Measurements from ENCODE around the gene PTPN22. TPM values are rescaled to one million over a fixed set of nuclear protein-coding genes. Genes with fewer than 3 reads are reported as not detected.

Gene PTPN22
- total RNA-seq, 2 experiments from 2014 or later, result 79.4 to 81.1 TPM

DNA sequence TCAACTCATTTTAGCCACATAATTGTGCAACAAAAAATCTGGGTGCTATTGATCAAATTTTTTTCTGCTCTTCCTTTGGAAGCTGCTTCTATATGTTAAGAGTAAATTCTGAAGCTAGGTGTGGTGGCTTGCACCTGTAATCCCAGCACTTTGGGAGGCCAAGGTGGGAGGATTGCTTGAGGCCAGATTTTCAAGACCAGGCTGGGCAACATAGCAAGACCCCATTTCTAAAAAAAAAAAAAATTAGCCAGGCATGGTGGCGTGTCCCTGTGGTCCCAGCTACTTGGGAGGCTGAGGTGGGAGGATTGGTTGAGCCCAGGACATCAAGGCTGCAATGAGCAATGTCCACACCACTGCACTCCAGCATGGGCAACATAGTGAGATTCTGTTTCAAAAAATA is 35.0 kb downstream of the PTPN22 start:
- H3K4me3 Mint-ChIP-seq, result no peak overlapping the region
- no peaks in the 10 kb centered on the region for H3K27me3 Mint-ChIP-seq
- ChIA-PET CTCF (interaction anchor here (0.7 to 4.4 kb wide), 14 partner anchors 19 to 446 kb away, joined by 3 to 47 read pairs (median 6); partner anchors contain the start of genes AP4B1, DCLRE1B and HIPK1), POLR2A (interaction anchor here (0.6 to 2.2 kb wide), 6 partner anchors 41 to 111 kb away, joined by 3 to 10 read pairs (median 4); partner anchors contain the start of genes AP4B1, DCLRE1B and HIPK1)
- no peaks in the 10 kb centered on the region for H3K9me3 Mint-ChIP-seq
- peak overlapping the region; percentile 14 for H3K27ac Mint-ChIP-seq
- peaks cover 8% of the 10 kb centered on the region for H3K4me1 Mint-ChIP-seq
- DNase-seq, result no peak
- H3K36me3 Mint-ChIP-seq (ENCODE audit: low read depth), result peaks cover 58% of the 10 kb centered on the region

DNA sequence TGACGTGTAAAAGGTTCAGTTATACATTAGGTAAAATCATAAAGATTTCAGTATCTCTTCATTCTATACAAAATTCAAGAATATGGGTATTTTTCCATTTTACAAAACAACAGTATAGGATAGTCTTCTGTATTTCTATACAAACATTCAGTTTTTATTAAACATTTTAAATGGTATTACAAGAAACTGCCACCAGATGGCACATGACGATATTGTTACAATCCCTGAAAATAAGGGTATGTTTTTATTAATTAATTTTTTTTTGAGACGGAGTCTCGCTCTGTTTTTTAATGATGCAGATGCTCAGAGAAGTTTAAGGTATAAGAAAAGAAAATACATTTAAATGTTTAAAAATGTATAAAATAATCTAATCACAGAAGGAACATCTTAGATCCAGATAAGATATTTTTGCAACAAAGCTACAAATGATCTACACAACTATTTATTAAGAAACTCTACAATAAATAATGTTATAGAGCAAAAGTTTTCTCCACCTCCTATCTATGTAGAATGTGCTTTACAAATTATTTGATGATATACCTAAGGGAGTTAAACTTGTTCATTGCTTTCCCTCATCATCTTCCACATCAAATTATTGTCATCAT is 35.7 kb downstream of the PTPN22 start:
- H3K36me3 Mint-ChIP-seq (ENCODE audit: low read depth), result peaks cover 57% of the 10 kb centered on the region
- H3K27ac Mint-ChIP-seq, result peak overlapping the region; percentile 14
- ChIA-PET CTCF (interaction anchor here (0.7 to 4.4 kb wide), 19 partner anchors 19 to 447 kb away, joined by 3 to 47 read pairs (median 5); partner anchors contain the start of genes AP4B1, DCLRE1B, HIPK1 and PHTF1), POLR2A (interaction anchor here (0.7 to 2.2 kb wide), 4 partner anchors 68 to 111 kb away, joined by 3 to 10 read pairs (median 5); partner anchors contain the start of genes AP4B1, DCLRE1B and HIPK1)
- no peaks in the 10 kb centered on the region for H3K27me3 Mint-ChIP-seq
- no peaks in the 10 kb centered on the region for H3K9me3 Mint-ChIP-seq
- no peak overlapping the region for H3K4me3 Mint-ChIP-seq
- no peak for DNase-seq
- H3K4me1 Mint-ChIP-seq, result peaks cover 8% of the 10 kb centered on the region

DNA sequence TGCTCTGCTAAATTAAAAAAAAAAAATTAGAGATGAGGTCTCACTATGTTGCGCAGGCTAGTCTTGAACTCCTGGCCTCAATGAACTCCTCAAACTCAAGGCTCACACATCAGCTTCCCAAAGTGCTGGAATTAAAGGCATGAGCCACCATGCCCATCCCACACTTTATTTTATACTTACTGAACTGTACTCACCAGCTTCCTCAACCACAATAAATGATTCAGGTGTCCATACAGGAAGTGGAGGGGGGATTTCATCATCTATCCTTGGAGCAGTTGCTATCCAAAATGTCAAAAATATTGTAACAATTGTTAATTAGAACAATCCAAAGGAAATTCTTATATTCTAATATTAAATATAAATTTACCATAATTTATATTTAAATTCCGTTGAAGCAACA is 36.8 kb downstream of the PTPN22 start:
- peaks cover 8% of the 10 kb centered on the region for H3K4me1 Mint-ChIP-seq
- H3K27me3 Mint-ChIP-seq, result no peaks in the 10 kb centered on the region
- DNase-seq, result no peak
- H3K36me3 Mint-ChIP-seq (ENCODE audit: low read depth), result peaks cover 56% of the 10 kb centered on the region
- CTCF ChIA-PET, result interaction anchor here (1.0 to 4.4 kb wide), 13 partner anchors 22 to 143 kb away, joined by 3 to 47 read pairs (median 8); partner anchors contain the start of genes AP4B1, DCLRE1B, HIPK1 and PHTF1
- H3K9me3 Mint-ChIP-seq, result no peaks in the 10 kb centered on the region
- no peak overlapping the region for H3K4me3 Mint-ChIP-seq
- POLR2A ChIA-PET, result interaction anchor here (2.2 kb wide), 1 partner anchor 69 kb away, joined by 10 read pairs; the partner anchor contains the start of genes AP4B1 and DCLRE1B
- no peak overlapping the region for H3K27ac Mint-ChIP-seq

DNA sequence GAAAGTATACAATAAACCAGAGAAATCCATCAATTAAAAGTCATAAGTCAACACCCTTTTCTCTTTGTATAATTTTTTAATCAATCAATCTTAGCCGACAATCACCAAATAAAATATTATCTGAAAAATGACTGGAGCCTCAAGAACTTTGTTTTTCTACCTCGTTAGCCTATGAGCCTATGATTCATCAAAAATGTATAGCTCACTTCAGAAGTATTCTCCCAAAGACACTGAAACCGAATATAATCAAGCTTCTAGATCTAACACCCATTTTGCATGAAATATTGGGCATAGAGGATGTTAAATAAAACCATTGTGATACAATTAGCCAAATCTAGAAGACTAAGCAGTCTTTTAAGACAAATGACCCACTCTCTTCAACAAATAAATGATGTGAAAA is 41.5 kb downstream of the PTPN22 start:
- H3K4me1 Mint-ChIP-seq, result no peaks in the 10 kb centered on the region
- H3K27ac Mint-ChIP-seq, result no peak overlapping the region
- ChIA-PET CTCF (no interaction called here), POLR2A (interaction anchor here (1.0 kb wide), 1 partner anchor 117 kb away, joined by 3 read pairs; no protein-coding TSS in a partner anchor)
- no peak for DNase-seq
- H3K27me3 Mint-ChIP-seq, result no peaks in the 10 kb centered on the region
- no peaks in the 10 kb centered on the region for H3K9me3 Mint-ChIP-seq
- H3K36me3 Mint-ChIP-seq (ENCODE audit: low read depth), result peaks cover 54% of the 10 kb centered on the region
- no peak overlapping the region for H3K4me3 Mint-ChIP-seq

DNA sequence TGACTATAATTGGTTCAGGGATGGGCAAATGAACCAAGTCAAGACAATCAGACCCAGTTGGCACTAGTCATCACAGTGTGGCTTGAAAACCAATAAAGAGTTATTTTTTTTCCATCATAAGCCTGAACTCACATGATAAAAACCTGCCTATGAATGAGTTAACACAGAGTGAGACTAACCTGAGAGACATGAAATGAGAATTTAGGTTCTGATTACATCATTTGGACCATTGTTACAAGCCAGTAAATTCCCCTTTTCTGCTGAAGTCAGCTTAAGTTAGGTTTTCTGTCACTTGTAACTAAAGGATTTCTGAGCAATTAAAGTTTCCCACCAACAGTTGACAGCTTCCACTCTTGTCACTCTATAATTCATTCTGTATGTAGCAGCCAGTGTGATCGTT is 49.6 kb downstream of the PTPN22 start:
- no peak overlapping the region for H3K4me3 Mint-ChIP-seq
- no peak overlapping the region for H3K27ac Mint-ChIP-seq
- POLR2A ChIA-PET, result no interaction called here
- DNase-seq, result no peak
- peaks cover 60% of the 10 kb centered on the region for H3K36me3 Mint-ChIP-seq (ENCODE audit: low read depth)
- no peaks in the 10 kb centered on the region for H3K9me3 Mint-ChIP-seq
- H3K27me3 Mint-ChIP-seq, result no peaks in the 10 kb centered on the region
- CTCF ChIA-PET, result no interaction called here
- H3K4me1 Mint-ChIP-seq, result peaks cover 2% of the 10 kb centered on the region

DNA sequence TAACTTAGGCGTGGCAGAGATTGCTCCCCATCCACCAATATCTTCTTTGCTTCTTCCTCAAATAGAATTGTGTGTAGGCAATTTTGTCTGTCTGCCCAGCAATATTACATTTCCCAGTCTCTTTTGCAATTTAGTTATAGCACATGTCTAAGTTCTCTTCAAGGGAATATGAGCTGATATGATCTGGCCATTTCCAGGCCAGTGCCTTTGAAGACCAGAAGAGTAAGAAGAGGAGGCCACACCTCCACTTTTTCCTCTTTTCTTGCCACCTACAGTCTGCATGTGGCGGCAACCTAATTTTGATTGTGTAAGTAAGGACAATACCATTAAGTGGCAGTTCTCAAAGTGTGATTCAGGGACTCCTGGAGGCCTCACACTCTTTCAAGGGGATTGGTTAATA is 52.9 kb downstream of the PTPN22 start:
- ChIA-PET POLR2A (no interaction called here), CTCF (no interaction called here)
- DNase-seq, result no peak
- Mint-ChIP-seq H3K4me1 (peaks cover 2% of the 10 kb centered on the region), H3K27me3 (no peaks in the 10 kb centered on the region), H3K9me3 (no peaks in the 10 kb centered on the region), H3K36me3 (ENCODE audit: low read depth) (peaks cover 65% of the 10 kb centered on the region), H3K27ac (no peak overlapping the region), H3K4me3 (no peak overlapping the region)

DNA sequence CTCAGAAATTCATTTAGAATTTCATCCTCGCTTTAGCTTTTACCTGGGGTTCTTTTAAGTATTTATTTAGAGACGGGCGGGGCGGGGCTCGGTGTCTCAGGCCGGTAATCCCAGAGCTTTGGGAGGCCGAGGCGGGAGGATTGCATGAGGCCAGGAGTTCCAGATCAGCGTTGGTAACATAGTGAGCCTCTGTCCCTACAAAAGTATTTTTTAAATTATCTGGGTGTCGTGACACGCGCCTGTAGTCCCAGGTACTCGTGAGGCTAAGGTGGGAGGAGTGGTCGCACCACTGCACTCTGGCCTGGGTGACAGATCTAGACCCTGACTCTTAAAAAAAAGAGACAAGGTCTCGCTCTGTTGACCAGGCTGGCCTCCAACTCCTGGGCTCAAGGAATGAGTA is 58.3 kb downstream of the PTPN22 start:
- no peak for DNase-seq
- peaks cover 30% of the 10 kb centered on the region for H3K4me1 Mint-ChIP-seq
- POLR2A ChIA-PET, result interaction anchor here (1.1 to 4.1 kb wide), 3 partner anchors 55 to 134 kb away, joined by 4 to 73 read pairs (median 29); partner anchors contain the start of genes AP4B1, DCLRE1B and PHTF1
- H3K36me3 Mint-ChIP-seq (ENCODE audit: low read depth), result peaks cover 49% of the 10 kb centered on the region
- H3K27ac Mint-ChIP-seq, result peak overlapping the region; percentile 92
- H3K9me3 Mint-ChIP-seq, result no peaks in the 10 kb centered on the region
- no peaks in the 10 kb centered on the region for H3K27me3 Mint-ChIP-seq
- H3K4me3 Mint-ChIP-seq, result peak overlapping the region; percentile 98
- CTCF ChIA-PET, result interaction anchor here (1.3 to 1.6 kb wide), 2 partner anchors 55 to 118 kb away, joined by 4 to 6 read pairs; no protein-coding TSS in a partner anchor

DNA sequence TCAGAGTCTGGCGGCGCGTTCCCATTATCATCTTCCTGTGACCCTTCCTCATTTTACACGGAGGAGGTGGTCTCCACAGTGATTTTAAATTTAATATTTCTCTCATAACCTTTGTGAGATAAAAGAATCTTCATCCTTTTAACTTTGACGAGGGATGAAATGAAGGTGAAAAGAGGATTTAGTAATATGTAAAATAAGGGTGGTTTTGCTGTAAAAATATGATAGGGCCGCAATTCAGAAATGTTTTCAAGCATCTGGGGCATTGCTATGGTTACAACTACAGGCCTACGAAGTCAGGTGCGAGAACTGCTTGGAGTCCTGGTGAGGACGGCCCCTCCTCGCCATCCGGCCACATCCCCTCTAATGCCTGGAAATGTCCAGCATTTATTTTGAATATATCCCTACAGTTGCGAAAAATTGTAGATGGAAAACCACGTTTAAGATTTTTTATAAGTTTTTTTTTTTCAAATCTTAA is 58.8 kb downstream of the PTPN22 start:
- peaks cover 33% of the 10 kb centered on the region for H3K4me1 Mint-ChIP-seq

DNA sequence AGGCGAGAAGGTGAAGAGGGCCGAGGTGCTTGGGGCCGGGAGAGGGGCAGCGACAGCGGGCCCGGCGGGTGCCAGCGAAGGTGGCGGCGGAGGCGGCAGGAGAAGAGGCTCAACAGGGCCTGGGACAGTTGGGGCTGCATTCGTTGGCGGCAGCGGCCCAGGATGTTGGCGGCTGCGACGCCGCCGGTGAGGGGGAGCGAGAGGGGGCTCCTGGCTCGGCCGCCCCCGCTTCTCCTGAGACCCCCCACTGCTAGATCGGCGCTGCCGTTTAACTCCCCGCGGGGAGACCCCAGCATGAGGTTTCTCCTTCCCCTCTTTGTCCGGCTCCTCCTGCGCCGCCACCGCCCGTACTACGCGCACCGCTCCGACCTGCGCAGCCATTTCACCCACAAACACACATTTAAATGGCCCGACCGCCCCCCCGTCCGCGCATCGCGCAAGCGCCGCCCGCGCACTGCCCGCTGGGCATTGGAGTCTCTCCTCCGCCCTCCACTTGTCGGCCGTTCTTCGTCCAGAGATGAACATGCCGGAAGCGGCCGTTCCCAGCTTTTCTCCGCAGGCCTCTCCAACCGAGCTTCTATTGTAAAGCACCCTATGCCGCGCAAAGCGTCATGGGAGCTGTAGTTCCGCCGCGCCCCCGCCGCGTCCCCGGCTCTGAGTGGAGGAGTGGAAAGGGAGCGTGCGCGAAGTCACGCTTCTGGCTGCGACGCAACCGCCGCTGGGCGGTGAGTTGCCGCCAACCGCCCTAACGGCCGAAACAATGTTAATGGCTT is 59.4 kb downstream of the PTPN22 start, which contains the start of gene RSBN1:
TSS of gene RSBN1 (minus strand) at position 589 of the 773 bp plus-strand sequence. CDS start at position 525, 64 bp downstream.
- peaks cover 36% of the 10 kb centered on the region for H3K4me1 Mint-ChIP-seq

More for the DNA sequence above, 58.8 kb downstream of the PTPN22 start:
- DNase-seq, result no peak
- H3K27me3 Mint-ChIP-seq, result no peaks in the 10 kb centered on the region
- peak overlapping the region; percentile 92 for H3K27ac Mint-ChIP-seq
- ChIA-PET CTCF (interaction anchor here (0.6 to 2.4 kb wide), 8 partner anchors 22 to 740 kb away, joined by 3 to 24 read pairs (median 4); partner anchors contain the start of genes HIPK1, LRIG2 and PHTF1), POLR2A (interaction anchor here (0.5 to 4.1 kb wide), 20 partner anchors 9 to 1285 kb away, joined by 3 to 73 read pairs (median 4); partner anchors contain the start of genes AP4B1, DCLRE1B, HIPK1 and PHTF1)
- H3K9me3 Mint-ChIP-seq, result no peaks in the 10 kb centered on the region
- H3K4me3 Mint-ChIP-seq, result peak overlapping the region; percentile 98
- H3K36me3 Mint-ChIP-seq (ENCODE audit: low read depth), result peaks cover 49% of the 10 kb centered on the region

DNA sequence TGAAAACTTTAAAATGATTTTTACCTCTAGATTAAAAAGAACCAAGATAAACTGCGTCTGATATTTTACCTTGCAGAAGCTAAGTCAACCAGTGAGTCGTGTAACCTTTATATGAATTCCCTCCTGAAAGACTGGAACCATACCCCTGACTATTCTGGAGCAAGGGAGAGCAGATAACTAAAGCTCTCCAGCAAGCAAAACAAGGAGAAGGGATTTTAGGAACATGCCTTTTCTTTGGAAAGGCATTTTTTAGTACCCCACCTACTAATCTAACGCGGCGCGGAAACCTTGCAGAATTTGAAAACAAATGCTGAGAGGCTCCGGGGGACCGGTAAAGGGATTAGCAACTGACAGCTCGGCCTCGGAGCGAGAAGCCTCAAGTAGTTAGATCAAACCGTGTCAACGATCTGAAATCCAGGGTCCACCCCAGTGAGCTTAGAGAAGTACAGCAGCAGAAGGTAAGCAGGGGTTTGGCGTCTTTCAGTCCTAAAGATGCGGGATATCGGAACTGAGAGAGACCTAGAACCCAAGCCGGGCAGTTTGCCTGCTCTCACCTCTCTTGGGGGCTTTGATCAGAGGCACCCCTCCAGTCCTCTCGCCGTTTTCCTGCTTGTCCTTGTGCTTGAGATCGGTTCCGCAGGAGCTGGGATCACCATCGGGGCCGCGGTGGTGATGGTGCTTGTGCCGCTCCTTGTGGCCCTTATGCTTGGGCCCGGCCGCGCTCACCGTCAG is 60.2 kb downstream of the PTPN22 start:
- POLR2A ChIA-PET, result interaction anchor here (0.8 to 4.1 kb wide), 14 partner anchors 11 to 738 kb away, joined by 3 to 73 read pairs (median 8); partner anchors contain the start of genes AP4B1, DCLRE1B, HIPK1 and LRIG2
- Mint-ChIP-seq H3K36me3 (ENCODE audit: low read depth) (peaks cover 48% of the 10 kb centered on the region), H3K27ac (peak overlapping the region; percentile 92), H3K27me3 (no peaks in the 10 kb centered on the region), H3K9me3 (no peaks in the 10 kb centered on the region), H3K4me1 (peaks cover 36% of the 10 kb centered on the region), H3K4me3 (peak overlapping the region; percentile 98)
- peak; percentile 33 for DNase-seq
- CTCF ChIA-PET, result interaction anchor here (0.6 to 2.4 kb wide), 4 partner anchors 50 to 524 kb away, joined by 3 to 24 read pairs (median 4); partner anchors contain the start of genes AP4B1 and PHTF1

More for the DNA sequence above, 59.4 kb downstream of the PTPN22 start, which contains the start of gene RSBN1:
- Mint-ChIP-seq H3K27ac (peak within 1 kb of the TSS; percentile 92), H3K27me3 (no peaks in the 10 kb centered on the region), H3K9me3 (no peaks in the 10 kb centered on the region), H3K4me3 (peak within 1 kb of the TSS; percentile 98), H3K36me3 (ENCODE audit: low read depth) (peaks cover 47% of the 10 kb centered on the region)
- peak; percentile 99 for DNase-seq
- ChIA-PET POLR2A (interaction anchor here (0.5 to 4.1 kb wide), 22 partner anchors 9 to 1286 kb away, joined by 3 to 73 read pairs (median 4); partner anchors contain the start of genes AP4B1, DCLRE1B, HIPK1 and PHTF1), CTCF (interaction anchor here (0.6 to 2.4 kb wide), 9 partner anchors 22 to 739 kb away, joined by 3 to 24 read pairs (median 4); partner anchors contain the start of genes AP4B1, HIPK1, LRIG2 and PHTF1)

DNA sequence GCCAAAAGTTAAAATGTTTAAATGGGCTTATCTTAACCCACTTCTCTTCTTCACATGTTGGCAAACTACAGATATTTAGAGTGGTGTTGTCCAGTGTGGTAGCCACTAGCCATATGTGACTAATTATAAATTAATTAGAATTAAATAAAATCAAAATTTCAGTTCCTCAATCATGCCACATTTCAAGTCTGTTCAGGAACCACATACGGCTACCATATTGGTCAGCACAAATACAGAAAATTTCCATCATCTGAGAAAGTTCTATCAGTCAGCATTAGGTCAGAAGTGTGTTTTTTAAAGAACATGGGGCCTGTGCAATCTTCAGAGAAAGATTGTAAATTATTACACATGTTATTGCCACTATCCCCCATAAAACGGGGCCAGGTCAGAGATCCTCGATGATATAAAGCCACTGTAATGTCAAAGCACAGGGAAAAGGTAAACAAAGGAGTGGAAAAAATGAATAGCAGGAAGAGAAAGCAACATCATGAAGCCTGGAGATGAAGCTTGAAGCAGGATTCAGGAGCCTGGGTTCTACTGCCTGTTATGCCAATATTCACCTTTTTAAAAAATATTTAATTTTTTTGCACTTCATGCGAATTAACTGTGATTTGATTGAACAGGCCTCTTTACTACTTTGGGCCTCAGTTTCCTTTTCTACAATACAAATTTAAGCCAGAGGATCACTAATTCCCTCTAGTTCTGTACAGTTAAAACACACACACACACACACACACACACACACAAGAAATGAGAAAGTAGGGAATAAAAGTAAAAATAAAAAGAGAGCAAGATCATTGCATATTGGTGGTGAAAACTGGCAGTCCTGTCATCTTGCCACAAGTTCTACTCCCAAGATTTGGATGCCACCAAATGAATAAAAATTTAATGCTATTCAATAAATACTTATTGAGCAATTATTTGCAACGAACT is 61.6 kb downstream of the PTPN22 start:
- H3K27ac Mint-ChIP-seq, result peak overlapping the region; percentile 64
- peaks cover 46% of the 10 kb centered on the region for H3K4me1 Mint-ChIP-seq
- DNase-seq, result no peak
- H3K27me3 Mint-ChIP-seq, result no peaks in the 10 kb centered on the region
- H3K36me3 Mint-ChIP-seq (ENCODE audit: low read depth), result peaks cover 49% of the 10 kb centered on the region
- peak overlapping the region; percentile 98 for H3K4me3 Mint-ChIP-seq
- ChIA-PET CTCF (no interaction called here), POLR2A (interaction anchor here (3.4 to 4.1 kb wide), 2 partner anchors 25 to 52 kb away, joined by 54 to 73 read pairs; partner anchors contain the start of gene PHTF1)
- no peaks in the 10 kb centered on the region for H3K9me3 Mint-ChIP-seq

Data from activated CD4-positive, alpha-beta memory T cell treated with anti-CD3 and anti-CD28 coated beads, Interleukin-2, amount 10 ng/mL, durations not matched to agents 7 days and 5 days (primary cell).